SK-MEL-5 (cell line): ENCODE measurements around the gene ESPN. TPM values are rescaled to one million over a fixed set of nuclear protein-coding genes. Genes with fewer than 3 reads are reported as not detected.
"Not testable (repeated sequence)": the region's sequence is repeated elsewhere in the genome, so short reads cannot be mapped to it uniquely, and the experiment has no call there.

ENCODE experiments used
- DNase-seq: peaks from one replicate; pipeline ENCODE4 v3.0.0-alpha.2; 2016; ENCODE audit warnings: low read depth, low spot score
- in situ Hi-C: cut with HindIII; loops from 2 replicates; pipeline ENCODE4 v1.10.0; 2016; ENCODE audit warnings: low sequenced_read_pairs, high pct_unique_total_duplicates, low pct_unique_long_range_greater_than_20kb
- total RNA-seq: library from RNA; depleted of rRNA; stranded (reverse); fragments of >200 nt; shearing (Covaris generic); gene quantifications from 2 replicates; pipeline ENCODE4 v1.2.3, GENCODE V29; 2014

Gene ESPN
- total RNA-seq, 1 experiment from 2014 or later, result 0.40 TPM

DNA sequence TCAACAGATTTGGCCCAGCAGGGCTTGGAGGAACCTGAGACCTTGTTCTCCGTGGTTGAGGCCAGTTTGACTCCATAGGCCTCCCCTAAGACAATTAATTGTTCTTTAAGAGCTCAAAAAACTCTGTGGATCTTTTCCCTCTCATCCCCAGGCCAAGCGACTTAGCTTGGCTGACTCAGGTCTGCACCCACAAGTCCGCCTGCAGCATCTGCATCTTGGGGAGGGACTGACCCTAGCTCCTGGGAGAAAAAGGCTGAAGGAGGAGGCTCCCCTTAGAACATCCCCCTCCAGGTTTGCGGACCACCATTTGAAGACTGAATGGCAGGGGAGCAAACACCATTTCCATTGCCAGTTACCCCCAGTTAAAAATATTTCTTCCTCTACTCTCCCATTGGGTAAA is 3.3 kb upstream of the ESPN start:
- no peak for DNase-seq
- in situ Hi-C loops, result no loop called here

DNA sequence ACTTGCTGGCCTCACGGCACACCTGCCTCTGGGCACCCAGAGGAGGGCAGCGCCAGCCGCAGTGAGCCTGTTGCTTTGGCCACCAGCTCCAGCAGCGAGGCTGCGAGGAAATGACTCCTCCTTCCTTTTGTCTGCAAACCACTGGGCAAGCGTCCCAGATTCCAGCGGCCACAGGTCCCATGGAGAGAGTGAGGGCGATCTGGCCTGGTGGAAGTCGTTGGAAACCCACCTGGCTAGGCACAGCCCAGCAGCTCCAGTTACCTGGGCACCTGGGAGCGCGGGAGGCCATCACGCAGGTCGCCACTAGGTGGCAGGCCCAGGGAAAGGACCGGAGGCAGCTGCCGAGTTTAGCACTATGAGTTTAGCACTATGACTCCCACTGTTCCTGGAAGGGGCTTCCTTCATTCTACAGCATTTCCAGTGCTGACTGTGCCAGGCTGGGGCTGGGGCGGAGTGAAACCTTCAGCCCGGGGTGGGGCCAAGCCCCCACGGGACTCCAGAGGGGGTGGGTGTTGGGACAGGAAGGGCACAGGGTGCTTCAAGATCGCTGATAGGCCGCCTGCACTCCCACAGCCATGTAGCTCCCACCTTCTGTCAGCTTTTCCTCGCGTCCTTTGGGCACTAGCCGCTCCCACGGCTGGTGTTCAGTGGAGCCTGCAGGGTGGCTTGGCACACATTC is 1.1 kb upstream of the ESPN start:
- in situ Hi-C loops, result no loop called here
- peak; percentile 45 for DNase-seq

DNA sequence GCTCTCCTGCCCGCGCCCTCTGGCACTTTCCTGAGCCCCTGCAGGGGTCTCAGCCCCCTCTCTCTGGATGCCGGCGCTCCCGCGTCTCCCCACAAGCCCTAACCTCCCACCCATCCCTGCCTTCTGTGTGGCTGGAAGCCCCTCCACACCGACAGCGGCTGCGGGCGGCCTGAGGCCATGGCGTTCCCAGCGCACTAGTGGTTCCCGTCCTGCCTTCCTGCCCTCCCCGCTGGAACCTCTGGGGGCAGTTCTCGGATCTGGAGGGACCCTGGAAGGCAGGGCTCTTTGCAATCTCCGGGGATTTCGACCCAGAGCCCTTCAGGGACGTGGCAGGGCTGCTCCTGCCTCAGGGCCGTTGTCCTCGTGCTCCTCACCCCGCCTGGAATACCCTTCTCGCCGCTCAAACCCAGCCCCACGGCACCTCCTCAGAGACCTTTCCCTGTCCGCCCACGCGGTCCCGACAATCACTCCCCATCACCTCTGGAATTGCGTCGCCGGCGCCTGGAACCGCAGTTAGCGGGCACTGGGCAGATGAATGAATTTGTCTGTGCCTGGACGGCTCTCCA is 493 bp upstream of the ESPN start:
- in situ Hi-C loops, result no loop called here
- no peak for DNase-seq

DNA sequence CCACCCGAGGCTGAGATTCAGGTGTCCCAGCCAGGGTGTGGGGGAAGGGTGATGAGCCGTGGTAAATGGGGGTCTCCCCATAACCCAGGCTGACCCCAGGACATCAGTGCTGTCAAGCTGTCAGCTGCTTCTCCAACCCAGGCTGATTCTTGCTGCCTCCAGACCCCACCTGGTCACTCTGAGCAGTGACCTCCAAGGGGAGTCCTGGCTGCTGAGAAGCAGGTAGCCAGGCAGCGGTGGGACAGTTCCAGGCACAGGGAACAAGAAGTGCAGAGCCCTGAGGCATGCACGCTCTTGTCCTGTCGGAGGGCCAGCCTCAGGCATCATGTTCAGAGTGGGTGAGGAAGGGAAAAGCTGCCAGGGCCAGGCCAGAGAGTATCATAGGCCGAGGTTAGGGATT is 1.1 kb downstream of the ESPN start:
- DNase-seq, result no peak
- in situ Hi-C loops, result no loop called here

DNA sequence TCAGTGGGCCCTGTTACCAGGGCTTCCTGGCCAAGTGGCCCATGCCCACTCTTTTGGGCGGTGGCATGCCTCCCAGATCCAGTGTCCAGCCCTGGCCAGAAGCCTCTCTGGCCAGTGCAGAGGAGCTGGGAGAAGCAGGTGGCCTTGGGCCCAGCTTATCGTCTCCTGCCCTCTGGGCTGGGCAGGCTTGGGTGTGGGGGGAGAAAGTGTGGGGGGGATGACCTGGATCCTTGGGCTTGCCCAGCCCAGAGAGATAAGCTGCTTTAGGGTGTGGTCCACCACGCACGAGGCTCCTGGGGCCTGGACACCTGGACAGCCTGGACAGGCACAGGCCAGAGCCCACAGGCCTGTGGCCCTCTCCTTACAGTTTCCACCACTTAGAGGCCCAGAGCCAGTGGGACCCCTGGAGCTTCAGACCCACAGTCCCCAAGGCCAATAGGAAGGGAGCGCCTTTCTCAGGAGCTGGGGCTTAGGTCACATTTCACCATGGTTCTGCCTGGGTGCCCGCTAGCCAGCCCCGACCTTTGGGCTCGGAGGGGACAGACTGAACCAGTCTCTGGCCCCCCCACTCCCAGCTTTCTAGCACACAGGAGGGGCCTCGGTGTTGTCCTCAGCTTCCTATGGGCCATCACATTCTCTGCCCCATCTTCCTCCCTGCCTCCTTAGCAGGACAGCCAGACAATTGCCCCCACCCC is 1.8 kb downstream of the ESPN start:
- in situ Hi-C loops, result no loop called here
- no peak for DNase-seq

DNA sequence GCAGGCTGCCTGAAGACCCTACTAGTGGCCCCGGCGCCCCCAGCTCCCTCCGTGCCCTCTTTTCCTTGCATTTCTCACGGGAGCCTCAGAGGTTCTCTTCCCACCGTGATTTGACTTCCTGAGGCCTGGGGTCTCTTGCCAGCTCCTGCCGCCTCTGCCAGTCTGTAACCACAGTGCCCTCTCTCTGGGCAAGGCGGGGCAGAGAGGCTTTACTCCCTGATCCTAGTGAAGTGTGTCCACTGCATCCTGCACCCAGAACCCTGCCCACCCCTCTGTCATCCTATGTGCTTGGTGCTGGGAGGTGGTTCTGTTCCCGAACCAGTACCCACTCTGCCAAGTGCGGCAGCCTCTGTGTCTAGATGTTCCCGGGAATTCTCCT is 2.4 kb downstream of the ESPN start:
- in situ Hi-C loops, result no loop called here

DNA sequence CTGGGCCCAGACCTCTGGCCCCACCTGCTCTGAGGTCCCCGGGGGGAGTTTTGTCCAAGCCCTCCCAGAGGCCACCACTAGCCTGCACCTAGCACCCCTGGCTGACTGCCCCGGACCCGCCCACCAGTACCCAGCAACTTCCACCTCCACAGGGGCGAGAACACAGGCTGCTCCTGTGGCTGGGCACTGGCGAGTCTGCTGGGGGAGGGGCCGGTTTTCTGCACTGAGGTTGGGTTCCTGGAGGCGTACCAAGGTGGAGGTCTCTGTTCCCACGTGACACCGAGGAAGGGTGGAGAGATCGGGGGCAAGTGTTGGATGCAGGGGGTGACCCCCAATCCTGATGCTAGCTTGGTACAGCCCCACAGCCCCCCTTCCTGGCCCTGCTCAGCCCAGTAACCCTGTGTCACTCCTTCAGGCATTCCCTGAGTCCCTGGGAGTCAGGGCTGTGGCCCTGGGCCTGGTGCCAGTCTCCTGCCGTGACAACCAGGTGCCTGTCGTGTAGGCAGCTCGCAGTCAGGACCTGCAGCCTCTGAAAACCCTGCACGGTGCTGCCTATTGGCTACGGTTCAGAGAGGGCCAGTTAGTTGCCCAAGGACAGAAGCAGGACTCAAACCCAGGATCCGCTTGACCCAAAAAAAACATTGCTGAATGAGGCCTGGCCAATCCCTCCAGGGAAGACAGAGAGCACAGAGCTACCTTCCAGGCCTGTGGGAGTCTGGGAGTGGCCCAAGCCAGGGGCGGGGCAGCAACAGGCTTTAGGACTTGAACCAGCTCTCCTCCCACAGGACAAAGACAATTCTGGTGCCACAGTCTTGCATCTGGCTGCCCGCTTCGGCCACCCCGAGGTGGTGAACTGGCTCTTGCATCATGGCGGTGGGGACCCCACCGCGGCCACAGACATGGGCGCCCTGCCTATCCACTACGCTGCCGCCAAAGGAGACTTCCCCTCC is 3.1 kb downstream of the ESPN start:
- in situ Hi-C loops, result no loop called here
- DNase-seq, result no peak

More for the DNA sequence above, 2.4 kb downstream of the ESPN start:
- no peak for DNase-seq

DNA sequence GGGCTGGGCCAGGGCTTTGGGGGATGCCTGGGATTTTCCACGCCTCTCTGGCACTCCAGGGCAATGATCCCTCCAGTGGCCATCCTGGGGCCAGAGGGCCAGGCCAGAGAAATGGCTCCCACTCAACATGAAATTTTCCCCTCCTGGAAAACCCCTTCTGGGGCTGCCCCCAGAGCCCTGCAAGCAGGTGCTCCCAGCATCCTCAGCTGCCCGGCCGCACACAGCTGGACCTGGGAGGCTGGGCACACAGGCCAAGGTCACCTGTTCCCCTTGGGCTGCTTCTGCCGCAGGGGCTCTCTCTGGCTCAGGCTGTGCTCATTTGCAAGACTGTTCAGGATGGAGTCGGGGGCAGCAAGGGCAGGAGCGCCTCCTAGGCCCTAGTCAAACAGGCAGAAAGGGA is 3.9 kb downstream of the ESPN start:
- DNase-seq, in situ Hi-C loops: not testable (repeated sequence)

DNA sequence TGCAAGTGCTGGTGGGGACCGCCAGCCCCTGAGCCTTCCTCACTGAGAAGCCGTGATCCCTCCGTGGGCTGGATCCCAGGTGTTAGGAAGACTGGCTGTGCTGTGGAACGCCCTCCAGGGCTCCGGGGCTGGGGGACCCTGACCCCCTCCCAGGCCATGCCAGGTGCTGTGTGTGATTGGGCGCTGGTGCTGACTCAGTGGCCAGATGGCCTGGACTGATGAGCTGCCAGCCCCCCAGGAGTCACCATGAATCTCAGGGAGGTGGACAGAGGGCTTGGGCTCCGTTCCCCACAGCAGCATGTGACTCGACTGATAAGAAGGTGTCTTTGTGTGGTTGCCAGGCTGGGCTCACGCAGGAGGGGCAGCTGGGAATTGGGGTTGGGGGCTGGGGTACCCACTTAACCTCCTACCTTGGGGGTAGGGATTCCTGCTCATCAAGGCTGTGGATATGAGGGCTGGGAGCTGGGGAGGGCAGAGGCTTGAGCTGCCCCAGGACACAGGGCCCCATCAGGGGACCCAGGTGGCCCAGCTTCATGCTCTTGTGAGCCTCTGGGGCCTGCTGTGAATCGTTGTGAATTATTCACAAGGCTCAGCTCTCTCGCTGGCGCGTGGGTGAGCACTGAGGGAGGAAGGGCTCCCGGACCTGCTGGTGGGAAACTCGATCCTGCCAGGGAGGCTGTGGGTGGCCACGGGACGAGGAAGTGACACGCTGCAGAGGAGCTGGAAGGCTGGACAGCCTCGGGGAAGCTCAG is 5.3 kb downstream of the ESPN start:
- DNase-seq, in situ Hi-C loops: not testable (repeated sequence)

DNA sequence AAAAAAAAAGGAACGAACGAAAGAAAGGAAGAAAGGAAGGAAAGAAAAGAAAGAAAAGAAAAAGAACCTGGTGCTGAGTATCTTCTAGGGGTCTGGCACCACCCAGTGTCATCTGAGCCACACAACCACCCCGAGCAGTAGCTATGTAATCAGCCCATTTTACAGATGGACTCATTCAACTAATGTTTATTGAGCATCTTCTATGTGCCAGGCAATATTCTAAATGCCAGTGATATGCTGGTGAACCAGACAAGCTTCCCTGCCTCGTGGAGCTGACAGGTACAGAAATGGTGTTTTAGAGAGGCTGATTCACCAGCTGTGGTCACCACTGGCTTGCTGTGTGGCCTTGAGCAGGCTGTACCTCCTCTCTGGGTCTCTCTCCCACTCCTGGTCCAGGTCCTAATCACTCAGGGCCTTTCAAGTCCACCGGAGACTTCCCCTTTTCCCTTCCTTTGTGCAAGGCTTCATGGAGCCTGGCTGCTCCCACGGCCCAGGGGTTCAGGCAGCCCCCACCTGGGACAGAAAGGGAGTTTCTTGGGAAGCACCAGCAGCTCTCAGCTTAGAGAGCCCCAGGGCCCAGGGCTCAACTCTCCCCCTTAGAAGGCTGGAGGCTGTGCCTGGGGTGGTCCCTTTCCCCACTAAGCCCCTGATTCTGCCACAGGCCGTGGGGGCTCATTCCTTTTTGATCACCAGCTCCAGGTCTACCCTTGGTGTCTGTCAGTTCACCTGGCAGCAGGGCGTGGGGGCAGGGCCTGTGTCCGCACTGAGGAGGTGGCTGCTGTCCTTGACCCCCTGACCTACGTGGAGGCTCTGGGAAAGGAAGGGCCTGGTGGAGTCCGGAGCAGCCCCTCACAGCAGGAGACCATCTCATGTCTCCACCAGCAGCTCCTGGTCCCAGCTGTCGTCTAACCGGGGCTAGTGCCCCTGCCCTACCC is 7.3 kb downstream of the ESPN start:
- in situ Hi-C loops, result not testable (repeated sequence)

DNA sequence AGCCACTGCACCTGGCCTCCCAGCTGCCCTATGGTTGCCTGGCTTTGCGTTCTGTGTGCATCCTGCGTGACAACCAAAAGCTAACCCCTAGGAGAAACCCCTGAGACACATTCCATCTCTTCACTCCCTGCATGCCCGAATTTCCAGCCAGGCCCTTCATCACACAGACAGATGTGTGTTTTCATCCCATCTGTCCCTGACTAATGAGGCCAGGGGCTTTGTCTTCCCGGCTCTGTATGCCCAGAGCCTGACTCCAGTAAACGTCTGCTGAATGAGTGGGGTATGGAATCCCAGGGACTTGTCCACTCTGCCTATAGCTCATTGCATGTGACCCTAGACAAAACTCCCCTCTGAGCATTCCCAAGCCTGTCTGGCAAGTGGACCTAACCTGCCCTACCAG is 9.6 kb downstream of the ESPN start:
- DNase-seq, result no peak
- in situ Hi-C loops, result no loop called here

More for the DNA sequence above, 7.3 kb downstream of the ESPN start:
- not testable (repeated sequence) for DNase-seq

DNA sequence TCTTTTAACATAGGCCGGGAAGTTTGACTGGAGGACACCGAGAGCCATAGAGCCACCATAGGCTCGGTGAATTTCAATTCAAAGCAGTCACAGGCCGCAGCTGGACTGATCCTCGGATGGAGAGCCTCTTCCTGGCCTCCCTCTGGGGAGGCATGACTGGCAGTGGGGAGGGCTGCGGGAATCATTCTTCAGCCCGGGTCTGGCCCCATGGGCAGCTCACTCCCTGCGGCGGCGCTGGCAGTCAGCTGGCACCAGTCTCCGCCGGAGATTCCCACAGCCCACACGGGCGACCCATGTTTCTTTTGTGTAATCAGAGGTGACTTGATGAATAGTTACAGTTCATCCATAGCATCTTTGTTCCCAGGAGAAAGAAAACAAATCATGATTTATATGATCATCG is 10.6 kb downstream of the ESPN start:
- DNase-seq, result no peak
- in situ Hi-C loops, result no loop called here

DNA sequence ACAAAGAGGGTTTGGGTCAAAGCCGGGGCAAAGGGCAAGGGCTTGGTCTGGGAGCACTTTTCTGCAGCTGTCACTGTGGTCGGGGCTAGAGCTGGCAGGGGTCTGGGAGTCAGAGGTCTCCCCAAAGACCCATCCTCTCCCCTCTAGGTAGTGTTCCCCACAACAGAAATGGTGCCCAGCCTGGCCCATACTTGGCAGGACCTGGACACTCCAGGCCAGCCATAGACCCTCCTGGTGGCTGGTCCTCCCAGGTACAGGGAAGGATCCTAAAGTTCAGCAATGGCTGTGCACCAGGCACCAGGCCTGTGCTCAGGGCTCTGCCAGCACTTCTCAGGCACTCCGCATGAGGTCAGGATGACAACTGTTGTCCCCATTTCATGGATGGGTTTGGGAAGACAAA is 11.0 kb downstream of the ESPN start:
- in situ Hi-C loops, result no loop called here

DNA sequence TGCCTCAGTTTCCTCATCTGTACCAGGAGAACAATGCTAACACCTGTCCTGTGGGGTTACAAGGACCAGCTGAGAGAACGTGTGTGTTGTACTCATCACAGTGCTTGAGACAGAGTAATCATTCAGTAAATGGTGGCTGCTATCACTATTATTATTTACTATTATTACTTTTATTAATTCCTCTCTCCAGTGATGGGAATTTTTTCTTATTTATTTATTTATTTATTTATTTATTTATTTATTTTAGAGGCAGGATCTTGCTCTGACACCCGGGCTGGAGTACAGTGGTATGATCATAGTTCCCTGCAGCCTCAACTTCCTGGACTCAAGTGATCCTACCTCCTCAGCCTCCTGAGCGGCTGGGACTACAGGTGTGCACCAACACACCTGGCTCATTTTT is 11.7 kb downstream of the ESPN start:
- in situ Hi-C loops, DNase-seq: not testable (repeated sequence)

More for the DNA sequence above, 11.0 kb downstream of the ESPN start:
- no peak for DNase-seq

DNA sequence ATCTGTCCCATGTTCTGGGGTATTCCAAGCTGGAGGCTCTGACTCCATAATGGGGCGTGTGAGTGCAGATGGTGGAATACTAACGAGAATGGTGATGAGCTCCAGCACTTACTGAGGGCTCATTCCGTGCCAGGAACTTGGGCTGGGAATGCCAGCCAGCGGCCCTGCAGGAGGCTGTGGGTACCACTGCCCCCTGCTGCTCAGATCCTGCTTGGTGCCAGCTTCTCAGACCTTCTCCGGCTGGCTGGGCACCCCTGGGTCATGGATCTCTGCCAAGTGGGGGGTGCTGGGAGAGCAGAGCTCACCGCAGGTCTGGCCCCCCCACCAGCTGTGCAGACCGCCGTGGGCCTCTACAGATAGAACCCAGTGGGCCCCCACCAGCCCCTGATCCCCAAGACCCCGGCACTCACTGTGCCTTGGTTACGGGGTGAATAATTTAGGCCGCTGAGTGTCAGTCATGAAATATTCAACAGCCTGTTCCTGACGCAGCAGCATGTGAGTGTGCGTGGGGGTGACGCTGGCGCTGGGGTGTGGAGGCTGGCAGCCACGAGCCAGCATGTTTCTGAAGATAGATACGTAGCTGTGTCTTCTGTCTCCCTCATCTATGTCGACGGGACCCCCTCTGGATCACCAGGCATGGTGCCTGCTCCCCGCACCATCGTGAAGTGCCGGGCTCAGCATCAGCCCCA is 12.6 kb downstream of the ESPN start:
- peak; percentile 54 for DNase-seq
- in situ Hi-C loops, result not testable (repeated sequence)

DNA sequence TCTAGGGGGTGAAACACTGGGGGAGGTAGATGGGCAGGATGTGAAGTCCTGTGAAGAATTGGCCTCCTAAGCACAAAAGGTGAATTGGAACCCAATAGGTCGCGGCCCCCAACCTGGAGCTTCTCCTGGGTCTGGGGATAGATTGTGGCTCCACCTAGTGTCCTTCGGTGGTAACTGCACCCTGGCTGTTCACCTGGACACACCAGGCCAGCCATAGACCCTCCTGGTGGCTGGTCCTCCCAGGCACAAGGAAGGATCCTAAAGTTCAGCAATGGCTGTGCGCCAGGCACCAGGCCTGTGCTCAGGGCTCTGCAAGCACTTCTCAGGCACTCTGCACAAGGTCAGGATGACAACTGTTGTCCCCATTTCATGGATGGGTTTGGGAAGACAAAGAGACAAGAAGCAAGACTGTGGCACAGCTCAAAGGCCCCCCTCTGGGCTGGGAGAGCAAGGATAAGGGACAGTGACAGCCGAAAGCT is 13.5 kb downstream of the ESPN start:
- in situ Hi-C loops, result no loop called here
- DNase-seq, result peak; percentile 71
